Esophagus squamous epithelium (tissue), 4 donors: Measurements from ENCODE around the gene OSBPL8.

Experiments
- POLR2A ChIP-seq, 4 donors: fragments of 450-650 bp; IDR thresholded peaks; one replicate each; pipeline ENCODE4 v1.6.1; 2017; ENCODE audit warnings: antibody characterized with exemption in 4 of 4, mild to moderate bottlenecking in 4 of 4, moderate library complexity in 3 of 4
- TF ChIP-seq, protein P1 (sequence below), 6 experiments: fragments of 450-650 bp in 4 of 6; fragments of 200-600 bp in 2 of 6; sonication (generic) in 2 of 6; IDR thresholded peaks; one replicate each; pipeline ENCODE4 v1.5.1; 2016 to 2019; ENCODE audit warnings: antibody characterized with exemption in 6 of 6, mild to moderate bottlenecking in 4 of 6, moderate library complexity in 4 of 6

DNA sequence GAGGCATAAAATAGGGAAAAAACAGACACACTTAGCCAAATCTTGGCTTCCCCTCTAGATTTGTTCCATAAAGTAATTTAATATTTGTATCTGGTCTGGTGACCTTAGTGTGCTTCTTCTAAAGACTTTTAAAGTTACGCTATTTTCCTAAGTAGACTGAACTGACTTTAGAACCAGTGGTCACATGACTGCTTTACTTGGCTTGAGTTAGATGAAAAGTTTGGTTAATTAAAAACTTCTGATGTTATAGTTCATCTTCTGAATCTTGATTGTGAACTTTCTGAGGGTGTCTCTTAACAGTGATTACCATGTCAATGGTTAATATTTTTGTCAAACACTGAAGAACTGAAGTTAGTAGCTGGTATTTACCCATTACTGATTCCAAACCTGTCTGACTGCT is 214.0 kb downstream of the OSBPL8 start:
- TF ChIP-seq, protein P1, sequence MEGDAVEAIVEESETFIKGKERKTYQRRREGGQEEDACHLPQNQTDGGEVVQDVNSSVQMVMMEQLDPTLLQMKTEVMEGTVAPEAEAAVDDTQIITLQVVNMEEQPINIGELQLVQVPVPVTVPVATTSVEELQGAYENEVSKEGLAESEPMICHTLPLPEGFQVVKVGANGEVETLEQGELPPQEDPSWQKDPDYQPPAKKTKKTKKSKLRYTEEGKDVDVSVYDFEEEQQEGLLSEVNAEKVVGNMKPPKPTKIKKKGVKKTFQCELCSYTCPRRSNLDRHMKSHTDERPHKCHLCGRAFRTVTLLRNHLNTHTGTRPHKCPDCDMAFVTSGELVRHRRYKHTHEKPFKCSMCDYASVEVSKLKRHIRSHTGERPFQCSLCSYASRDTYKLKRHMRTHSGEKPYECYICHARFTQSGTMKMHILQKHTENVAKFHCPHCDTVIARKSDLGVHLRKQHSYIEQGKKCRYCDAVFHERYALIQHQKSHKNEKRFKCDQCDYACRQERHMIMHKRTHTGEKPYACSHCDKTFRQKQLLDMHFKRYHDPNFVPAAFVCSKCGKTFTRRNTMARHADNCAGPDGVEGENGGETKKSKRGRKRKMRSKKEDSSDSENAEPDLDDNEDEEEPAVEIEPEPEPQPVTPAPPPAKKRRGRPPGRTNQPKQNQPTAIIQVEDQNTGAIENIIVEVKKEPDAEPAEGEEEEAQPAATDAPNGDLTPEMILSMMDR (IDR thresholded peaks at IDR 0.05) = no peak
- TF ChIP-seq POLR2A (IDR thresholded peaks at IDR 0.05) = no peak
